A673 (cell line): ENCODE results near the gene ATXN7L2.
"Not testable (repeated sequence)": the region's sequence is repeated elsewhere in the genome, so short reads cannot be mapped to it uniquely, and the experiment has no call there.

Experiments used
- CTCF ChIP-seq: fragments of 300-800, 200-600 bp; sonication (generic); conservative IDR thresholded peaks from 2 replicates; pipeline ENCODE4 v1.5.1; 2017; ENCODE audit warnings: low read depth, mild to moderate bottlenecking, antibody characterized with exemption, low read length, moderate library complexity, mixed read lengths
- EZH2 ChIP-seq: fragments of 200-600 bp; sonication (generic); IDR thresholded peaks from 2 replicates; pipeline ENCODE4 v1.6.1; 2017; ENCODE audit warnings: borderline replicate concordance, low read depth, mild to moderate bottlenecking, mixed read lengths, antibody characterized with exemption, low read length; ENCODE audit not compliant: poor library complexity, severe bottlenecking

DNA sequence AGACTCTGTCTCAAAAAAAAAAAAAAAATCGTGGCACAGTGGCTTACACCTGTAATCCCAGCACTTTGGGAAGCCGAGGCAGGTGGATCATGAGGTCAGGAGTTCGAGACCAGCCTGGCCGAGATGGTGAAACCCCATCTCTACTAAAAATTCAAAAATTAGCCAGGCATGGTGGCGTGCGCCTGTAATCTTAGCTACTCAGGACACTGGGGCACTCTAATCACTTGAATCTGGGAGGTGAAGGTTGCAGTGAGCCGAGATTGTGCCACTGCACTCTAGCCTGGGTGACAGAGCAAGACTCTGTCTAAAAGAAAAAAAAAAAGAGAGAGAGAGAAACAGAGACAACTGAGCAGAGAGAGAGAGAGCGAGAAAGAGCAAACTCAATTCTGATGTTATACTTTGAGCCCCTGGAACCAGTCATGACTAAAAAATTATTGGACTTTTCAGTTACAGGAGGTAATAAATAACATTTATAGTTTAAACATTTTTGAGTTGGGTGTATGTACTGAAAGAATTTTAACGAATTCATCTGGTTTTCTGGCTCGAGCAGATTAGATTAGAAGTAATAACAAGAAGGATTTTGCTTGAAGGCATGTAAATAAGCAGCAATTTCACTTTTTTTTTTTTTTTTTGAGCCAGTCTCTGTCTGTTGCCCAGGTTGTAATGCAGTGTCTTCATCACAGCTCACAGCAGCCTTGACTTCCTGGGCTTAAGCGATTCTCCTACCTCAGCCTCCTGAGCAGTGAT lies 37.6 kb upstream of the ATXN7L2 start:
- TF ChIP-seq CTCF, EZH2: not testable (repeated sequence)
